Activated T-cell treated with anti-CD3 and anti-CD28 coated beads, Interleukin-2, amount 50 U/mL, for 48 hours (primary cell): Measurements from ENCODE around the gene ALDH4A1.

Experiments used
- DNase-seq, 2 experiments: peaks; one replicate each; pipeline ENCODE4 v3.0.0-alpha.2; 2020

Gene ALDH4A1

GRCh38 chr1:18922319-18922726, 20.0 kb upstream of the ALDH4A1 start:
- no peak for DNase-seq

GRCh38 chr1:18921516-18922251, 19.3 kb upstream of the ALDH4A1 start:
- no peak for DNase-seq

- no peak for DNase-seq
Measured at GRCh38 chr1:18920931-18921330, 18.6 kb upstream of the ALDH4A1 start.

- DNase-seq: no peak
Measured at GRCh38 chr1:18919956-18920355, 17.6 kb upstream of the ALDH4A1 start.

GRCh38 chr1:18919197-18919905, 17.0 kb upstream of the ALDH4A1 start:
- DNase-seq: no peak

- no peak for DNase-seq
Measured at GRCh38 chr1:18918417-18918816, 16.1 kb upstream of the ALDH4A1 start.

- DNase-seq: no peak
Measured at GRCh38 chr1:18917071-18917799, 14.9 kb upstream of the ALDH4A1 start.

- DNase-seq: no peak
Measured at GRCh38 chr1:18915341-18915740, 13.0 kb upstream of the ALDH4A1 start.

- DNase-seq: peak; percentile 89
Measured at GRCh38 chr1:18913065-18913835, 10.9 kb upstream of the ALDH4A1 start.

GRCh38 chr1:18912550-18912949, 10.2 kb upstream of the ALDH4A1 start:
- DNase-seq: no peak

GRCh38 chr1:18908911-18909771, 6.8 kb upstream of the ALDH4A1 start:
- no peak for DNase-seq

GRCh38 chr1:18907917-18908845, 5.8 kb upstream of the ALDH4A1 start:
- DNase-seq: no peak

GRCh38 chr1:18907021-18907916, 4.9 kb upstream of the ALDH4A1 start:
- peak; percentile 71 to 72 for DNase-seq

GRCh38 chr1:18903291-18903756, 969 bp upstream of the ALDH4A1 start:
- no peak for DNase-seq

- peak in 1 of 2 experiments; percentile 39 for DNase-seq
Measured at GRCh38 chr1:18901952-18902522, 318 bp downstream of the ALDH4A1 start.

- DNase-seq: no peak
Measured at GRCh38 chr1:18901147-18901951, 1.0 kb downstream of the ALDH4A1 start.

- no peak for DNase-seq
Measured at GRCh38 chr1:18900303-18900841, 2.0 kb downstream of the ALDH4A1 start.
